ENCODE data around the gene DPM2. TPM values are rescaled to one million over a fixed set of nuclear protein-coding genes. Genes with fewer than 3 reads are reported as not detected.

DPM2 gene
- total and polyA plus RNA-seq, 4 donors = 20.5 to 51.3 (median 50.9) TPM

- H3K9me3 ChIP-seq (ENCODE audit: control insufficient read depth in 4 of 4, insufficient read depth in 3 of 4, low read length in 3 of 4) = no peaks in the 10 kb centered on the region
- TF ChIP-seq, protein P1, sequence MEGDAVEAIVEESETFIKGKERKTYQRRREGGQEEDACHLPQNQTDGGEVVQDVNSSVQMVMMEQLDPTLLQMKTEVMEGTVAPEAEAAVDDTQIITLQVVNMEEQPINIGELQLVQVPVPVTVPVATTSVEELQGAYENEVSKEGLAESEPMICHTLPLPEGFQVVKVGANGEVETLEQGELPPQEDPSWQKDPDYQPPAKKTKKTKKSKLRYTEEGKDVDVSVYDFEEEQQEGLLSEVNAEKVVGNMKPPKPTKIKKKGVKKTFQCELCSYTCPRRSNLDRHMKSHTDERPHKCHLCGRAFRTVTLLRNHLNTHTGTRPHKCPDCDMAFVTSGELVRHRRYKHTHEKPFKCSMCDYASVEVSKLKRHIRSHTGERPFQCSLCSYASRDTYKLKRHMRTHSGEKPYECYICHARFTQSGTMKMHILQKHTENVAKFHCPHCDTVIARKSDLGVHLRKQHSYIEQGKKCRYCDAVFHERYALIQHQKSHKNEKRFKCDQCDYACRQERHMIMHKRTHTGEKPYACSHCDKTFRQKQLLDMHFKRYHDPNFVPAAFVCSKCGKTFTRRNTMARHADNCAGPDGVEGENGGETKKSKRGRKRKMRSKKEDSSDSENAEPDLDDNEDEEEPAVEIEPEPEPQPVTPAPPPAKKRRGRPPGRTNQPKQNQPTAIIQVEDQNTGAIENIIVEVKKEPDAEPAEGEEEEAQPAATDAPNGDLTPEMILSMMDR (IDR thresholded peaks at IDR 0.05; ENCODE audit: control extremely low read depth, extremely low read depth) = no peak
- ATAC-seq (ENCODE audit: insufficient read depth, low FRiP score) = peak; percentile 85
- H3K4me3 ChIP-seq = peak within 1 kb of the TSS; percentile 3
- peaks cover 0 to 7% (median under 1%) of the 10 kb centered on the region in 4 donors for H3K36me3 ChIP-seq (ENCODE audit: control insufficient read depth in 4 of 4, insufficient read depth in 4 of 4, low read length in 4 of 4)
- H3K4me1 ChIP-seq (ENCODE audit: control insufficient read depth in 5 of 5, insufficient read depth in 5 of 5, low read length in 5 of 5) = peaks cover 0 to 22% (median 10%) of the 10 kb centered on the region in 5 donors
- peak within 1 kb of the TSS in 1 of 2 donors; percentile 26 for H3K9ac ChIP-seq (ENCODE audit: insufficient read depth in 1 of 2, low read length in 2 of 2)
- 2 to 3% methylated on average over 69 to 70 of the region's 70 CpGs for whole genome bisulfite sequencing, 2 donors
- peaks cover 0 to 31% (median 12%) of the 10 kb centered on the region in 3 donors for H3K27me3 ChIP-seq (ENCODE audit: control insufficient read depth in 3 of 3, insufficient read depth in 3 of 3, low read length in 2 of 3)
- peak; percentile 80 to 90 (median 86) for DNase-seq
- H3K27ac ChIP-seq (ENCODE audit: low read depth in 1 of 2, low read length in 1 of 2) = peak within 1 kb of the TSS in 1 of 2 donors; percentile 83
These were observed 7.2 kb downstream of the DPM2 start, which contains the start of gene PIP5KL1 for GRCh38 chr9:127930231-127931091. Gene PIP5KL1 (minus strand): TSS chr9:127930777. CDS start chr9:127930752, 25 bp downstream.

DNA sequence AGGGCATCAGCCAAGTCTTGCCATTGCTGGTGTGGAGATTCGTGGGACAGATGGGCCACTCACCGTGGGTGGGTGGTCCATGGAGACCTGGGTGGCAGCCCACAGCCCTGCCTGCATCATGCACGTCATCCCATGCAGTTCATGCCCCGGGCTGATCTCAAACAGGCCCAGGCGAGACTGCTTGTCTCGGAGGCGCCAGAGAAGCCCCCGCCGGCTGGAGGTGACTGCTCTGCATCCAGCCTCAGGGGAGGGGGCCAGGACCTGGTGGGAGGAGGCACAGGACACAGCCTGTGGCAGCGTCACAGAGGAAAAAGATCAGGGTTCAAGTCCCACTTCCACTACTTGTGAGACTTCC, 8.1 kb downstream of the DPM2 start:
- 73 to 81% methylated on average over 10 of the region's 10 CpGs for WGBS, 2 donors
- DNase-seq (no peak), ATAC-seq (ENCODE audit: insufficient read depth, low FRiP score) (no peak)
- Histone ChIP-seq H3K4me1 (ENCODE audit: control insufficient read depth in 5 of 5, insufficient read depth in 5 of 5, low read length in 5 of 5) (peaks cover 0 to 21% (median 10%) of the 10 kb centered on the region in 5 donors), H3K27ac (ENCODE audit: low read depth in 1 of 2, low read length in 1 of 2) (no peak overlapping the region), H3K4me3 (no peak overlapping the region), H3K9me3 (ENCODE audit: control insufficient read depth in 4 of 4, insufficient read depth in 3 of 4, low read length in 3 of 4) (no peaks in the 10 kb centered on the region), H3K36me3 (ENCODE audit: control insufficient read depth in 4 of 4, insufficient read depth in 4 of 4, low read length in 4 of 4) (peaks cover 0 to 3% (median 0%) of the 10 kb centered on the region in 4 donors), H3K9ac (ENCODE audit: insufficient read depth in 1 of 2, low read length in 2 of 2) (no peak overlapping the region), H3K27me3 (ENCODE audit: control insufficient read depth in 3 of 3, insufficient read depth in 3 of 3, low read length in 2 of 3) (peaks cover 0 to 34% (median 14%) of the 10 kb centered on the region in 3 donors)
- TF ChIP-seq, protein P1 (IDR thresholded peaks at IDR 0.05; ENCODE audit: control extremely low read depth, extremely low read depth) = no peak

DNA sequence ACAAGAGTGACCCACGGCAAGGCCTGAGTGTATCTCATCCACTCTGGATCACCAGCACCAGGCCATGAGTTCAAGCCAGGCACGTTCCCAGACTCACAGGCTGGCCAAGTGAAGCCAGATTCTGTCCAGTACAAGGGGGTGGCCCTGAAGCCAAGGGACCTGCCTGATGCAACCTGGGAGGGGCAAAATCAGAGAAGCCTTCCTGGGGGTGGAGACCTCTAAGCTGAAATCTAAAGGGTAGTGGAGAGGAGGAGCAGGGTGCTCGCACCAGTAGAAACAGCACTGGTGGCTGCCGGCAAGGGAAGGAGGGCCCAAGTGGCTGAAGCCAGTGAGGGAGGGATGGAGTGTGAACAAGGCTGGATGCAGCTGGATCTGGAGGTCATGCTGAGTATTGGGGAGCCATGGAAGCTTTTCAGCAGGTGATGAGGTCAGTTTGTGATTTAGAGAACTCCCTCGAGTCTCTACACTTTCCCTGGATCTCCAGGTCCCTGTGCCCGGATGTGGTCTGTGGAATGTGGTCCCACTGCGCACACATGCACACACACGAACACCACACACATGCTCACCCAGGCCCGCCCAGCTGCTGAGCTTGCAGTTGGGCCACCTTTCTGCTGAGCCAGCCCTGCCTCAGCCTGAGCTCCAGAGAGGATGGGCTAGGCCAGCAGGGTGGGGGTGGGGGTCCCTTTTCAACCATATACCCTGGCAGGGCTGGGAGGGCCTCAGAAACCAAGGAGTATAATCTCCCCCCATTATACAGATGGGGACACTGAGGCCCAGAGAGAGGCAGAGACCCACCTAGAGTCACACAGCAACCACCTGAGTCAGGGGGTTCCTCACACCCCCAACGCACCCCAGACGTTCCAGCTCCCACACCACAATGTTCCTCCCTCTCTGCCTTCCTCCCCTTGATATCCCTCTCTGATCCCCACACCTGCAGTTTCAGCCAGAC, 8.7 kb downstream of the DPM2 start:
- Histone ChIP-seq H3K4me3 (no peak overlapping the region), H3K27me3 (ENCODE audit: control insufficient read depth in 3 of 3, insufficient read depth in 3 of 3, low read length in 2 of 3) (peaks cover 0 to 34% (median 14%) of the 10 kb centered on the region in 3 donors), H3K27ac (ENCODE audit: low read depth in 1 of 2, low read length in 1 of 2) (no peak overlapping the region), H3K36me3 (ENCODE audit: control insufficient read depth in 4 of 4, insufficient read depth in 4 of 4, low read length in 4 of 4) (no peaks in the 10 kb centered on the region), H3K9ac (ENCODE audit: insufficient read depth in 1 of 2, low read length in 2 of 2) (no peak overlapping the region), H3K4me1 (ENCODE audit: control insufficient read depth in 5 of 5, insufficient read depth in 5 of 5, low read length in 5 of 5) (peaks cover 0 to 21% (median 10%) of the 10 kb centered on the region in 5 donors), H3K9me3 (ENCODE audit: control insufficient read depth in 4 of 4, insufficient read depth in 3 of 4, low read length in 3 of 4) (no peaks in the 10 kb centered on the region)
- DNase-seq (peak in 1 of 3 donors; percentile 33), ATAC-seq (ENCODE audit: insufficient read depth, low FRiP score) (no peak)
- 76 to 79% methylated on average over 11 of the region's 11 CpGs for WGBS, 2 donors
- TF ChIP-seq, protein P1 (IDR thresholded peaks at IDR 0.05; ENCODE audit: control extremely low read depth, extremely low read depth) = no peak
